IMR-90 (cell line): ENCODE measurements around the gene INF2. TPM values are rescaled to one million over a fixed set of nuclear protein-coding genes. Genes with fewer than 3 reads are reported as not detected.
A peak's percentile ranks its signal among the peaks of the same experiment; 100 is the strongest.

Experiments
- ATAC-seq: fragments of 200-7000 bp; cut with Tn5 transposase; 2 replicates; pipeline ENCODE4 v1.9.1; 2020; ENCODE audit warnings: low read depth, mild to moderate bottlenecking, moderate library complexity
- BruUV-seq: library from RNA; stranded (reverse); fragments of 400-500 nt; replicated peaks from 2 replicates; lab custom pipeline; 2021; lab: Mats Ljungman, UMichigan
- CTCF ChIA-PET: fragments of 300-600 bp; formaldehyde crosslinking; extraction: SDS; loops from one replicate; lab custom pipeline; 2021; ENCODE audit warnings: antibody characterized with exemption; lab: Yijun Ruan, JAX
- POLR2A ChIA-PET: fragments of 300-600 bp; sonication (Branson Sonifier 250); formaldehyde crosslinking; loops from one replicate; lab custom pipeline; 2022; ENCODE audit warnings: antibody characterized with exemption; ENCODE audit not compliant: unreplicated experiment; lab: Charles Lee
- DNase-seq: peaks from one replicate; pipeline ENCODE4 v3.0.0; 2013
- H2AFZ ChIP-seq: replicated peaks from 2 replicates; pipeline ENCODE3; 2013; ENCODE audit warnings: low read length, mild to moderate bottlenecking; ENCODE audit not compliant: poor library complexity
- H2AK5ac ChIP-seq: 2 replicates; pipeline ENCODE4 v1.6.1; 2013; ENCODE audit warnings: low read depth, low read length, inconsistent platforms
- H2AK9ac ChIP-seq: replicated peaks from 2 replicates; pipeline ENCODE3; 2013; ENCODE audit warnings: mild to moderate bottlenecking, low read depth, low read length, moderate library complexity; ENCODE audit not compliant: poor library complexity
- H2BK120ac ChIP-seq: 2 replicates; pipeline ENCODE4 v1.6.1; 2013; ENCODE audit warnings: low read depth, low read length, inconsistent platforms
- H2BK15ac ChIP-seq: 3 replicates; pipeline ENCODE4 v1.6.1; 2013; ENCODE audit warnings: low read depth, low read length, inconsistent platforms
- H2BK20ac ChIP-seq: 2 replicates; pipeline ENCODE4 v1.6.1; 2013; ENCODE audit warnings: low read depth, mild to moderate bottlenecking, inconsistent platforms, low read length, moderate library complexity
- H2BK5ac ChIP-seq: 2 replicates; pipeline ENCODE4 v1.6.1; 2013; ENCODE audit warnings: mild to moderate bottlenecking, low read depth, low read length, inconsistent platforms; ENCODE audit not compliant: poor library complexity, severe bottlenecking
- H3K14ac ChIP-seq: replicated peaks from 2 replicates; pipeline ENCODE4 v1.6.1; 2013; ENCODE audit warnings: low read depth, low read length, inconsistent platforms
- H3K18ac ChIP-seq: 2 replicates; pipeline ENCODE4 v1.6.1; 2013; ENCODE audit warnings: low read depth, low read length, control low read depth
- H3K23ac ChIP-seq: 2 replicates; pipeline ENCODE4 v1.6.1; 2013; ENCODE audit warnings: low read depth, low read length, inconsistent platforms
- H3K27ac ChIP-seq: 2 replicates; pipeline ENCODE4 v1.5.1; 2013; ENCODE audit warnings: mild to moderate bottlenecking, control low read depth, low read length; ENCODE audit not compliant: insufficient read depth
- H3K27me3 ChIP-seq: 2 replicates; pipeline ENCODE4 v1.6.1; 2013; ENCODE audit warnings: low read length; ENCODE audit not compliant: control insufficient read depth, insufficient read depth
- H3K36me3 ChIP-seq: 2 replicates; pipeline ENCODE4 v1.6.1; 2013; ENCODE audit warnings: low read length, mixed read lengths; ENCODE audit not compliant: control insufficient read depth, insufficient read depth
- H3K4ac ChIP-seq: 2 replicates; pipeline ENCODE4 v1.6.1; 2013; ENCODE audit warnings: low read depth, low read length, inconsistent platforms
- H3K4me1 ChIP-seq: 2 replicates; pipeline ENCODE4 v1.6.1; 2013; ENCODE audit warnings: low read length, mixed read lengths; ENCODE audit not compliant: control insufficient read depth, insufficient read depth
- H3K4me2 ChIP-seq: 2 replicates; pipeline ENCODE4 v1.6.1; 2013; ENCODE audit warnings: low read depth, mild to moderate bottlenecking, control low read depth, low read length, moderate library complexity
- H3K4me3 ChIP-seq: 2 replicates; pipeline ENCODE4 v1.5.1; 2013; ENCODE audit warnings: low read depth, mild to moderate bottlenecking, control low read depth, low read length, moderate library complexity; ENCODE audit not compliant: insufficient read depth
- H3K56ac ChIP-seq: 2 replicates; pipeline ENCODE4 v1.6.1; 2013; ENCODE audit warnings: low read length, inconsistent platforms; ENCODE audit not compliant: insufficient read depth; ENCODE audit errors: extremely low read depth
- H3K79me1 ChIP-seq, 2 experiments: 2 replicates each; pipeline ENCODE4 v1.6.1; 2013; ENCODE audit warnings: low read length in 2 of 2, inconsistent platforms in 1 of 2, low read depth in 1 of 2
- H3K9ac ChIP-seq: 2 replicates; pipeline ENCODE4 v1.6.1; 2013; ENCODE audit warnings: low read depth, low read length, control low read depth
- H3K9me1 ChIP-seq: 2 replicates; pipeline ENCODE4 v1.6.1; 2013; ENCODE audit warnings: low read length, inconsistent platforms; ENCODE audit not compliant: insufficient read depth
- H3K9me3 ChIP-seq: 2 replicates; pipeline ENCODE4 v1.6.1; 2013; ENCODE audit warnings: low read length; ENCODE audit not compliant: control insufficient read depth, insufficient read depth
- H4K20me1 ChIP-seq: 2 replicates; pipeline ENCODE4 v1.6.1; 2013; ENCODE audit warnings: low read length, inconsistent platforms; ENCODE audit not compliant: insufficient read depth
- H4K5ac ChIP-seq: 2 replicates; pipeline ENCODE4 v1.6.1; 2013; ENCODE audit warnings: mild to moderate bottlenecking, low read depth, low read length, control low read depth
- H4K8ac ChIP-seq, 2 experiments: 2 replicates each; pipeline ENCODE4 v1.6.1; 2013; ENCODE audit warnings: low read depth in 2 of 2, low read length in 2 of 2, control low read depth in 1 of 2, inconsistent platforms in 1 of 2
- H4K91ac ChIP-seq: 2 replicates; pipeline ENCODE4 v1.6.1; 2013; ENCODE audit warnings: low read depth, low read length, inconsistent platforms; ENCODE audit not compliant: insufficient read depth
- BHLHE40 ChIP-seq: fragments of 150-350 bp; IDR thresholded peaks from 2 replicates; pipeline ENCODE4 v1.6.1; 2016; ENCODE audit warnings: mild to moderate bottlenecking, low read depth, low read length
- CEBPB ChIP-seq: IDR thresholded peaks from 2 replicates; pipeline ENCODE4 v1.6.1; 2012; ENCODE audit warnings: low read depth, low read length, improper control_type of control experiment
- ELK1 ChIP-seq: fragments of 150-350 bp; IDR thresholded peaks from 2 replicates; pipeline ENCODE4 v1.6.1; 2016; ENCODE audit warnings: low read depth, mild to moderate bottlenecking, low read length, moderate library complexity, borderline replicate concordance
- FOS ChIP-seq: fragments of 150-350 bp; IDR thresholded peaks from 2 replicates; pipeline ENCODE4 v1.6.1; 2016; ENCODE audit warnings: low read depth, low read length
- MAZ ChIP-seq: IDR thresholded peaks from 2 replicates; pipeline ENCODE4 v1.6.1; 2012; ENCODE audit warnings: low read depth, mild to moderate bottlenecking, low read length, improper control_type of control experiment, moderate library complexity, borderline replicate concordance
- MXI1 ChIP-seq: IDR thresholded peaks from 2 replicates; pipeline ENCODE4 v1.6.1; 2012; ENCODE audit warnings: low read depth, mild to moderate bottlenecking, low read length, moderate library complexity, borderline replicate concordance
- NFE2L2 ChIP-seq: fragments of 150-350 bp; IDR thresholded peaks from 2 replicates; pipeline ENCODE4 v1.6.1; 2016; ENCODE audit warnings: low read depth, mild to moderate bottlenecking, low read length
- POLR2A ChIP-seq: IDR thresholded peaks from 2 replicates; pipeline ENCODE4 v1.6.1; 2012; ENCODE audit warnings: mild to moderate bottlenecking, low read depth, low read length
- RAD21 ChIP-seq: IDR thresholded peaks from 2 replicates; pipeline ENCODE4 v1.6.1; 2012; ENCODE audit warnings: low read length, improper control_type of control experiment
- RCOR1 ChIP-seq: IDR thresholded peaks from 2 replicates; pipeline ENCODE4 v1.6.1; 2012; ENCODE audit warnings: mild to moderate bottlenecking, low read length, improper control_type of control experiment; ENCODE audit not compliant: insufficient replicate concordance
- RFX5 ChIP-seq: IDR thresholded peaks from 2 replicates; pipeline ENCODE4 v1.8.0; 2012; ENCODE audit warnings: low read depth, mild to moderate bottlenecking, low read length, moderate library complexity
- SMC3 ChIP-seq: fragments of 150-350 bp; IDR thresholded peaks from 2 replicates; pipeline ENCODE4 v1.6.1; 2016; ENCODE audit warnings: low read depth, mild to moderate bottlenecking, antibody characterized with exemption, low read length, moderate library complexity
- WGBS, 2 experiments: methylation state at CpG; one replicate each; pipeline versions ENCODE4 v1.1.5 to v1.1.7; 2013; ENCODE audit warnings: missing lambda C conversion rate in 2 of 2; ENCODE audit not compliant: insufficient read length in 1 of 2; ENCODE audit errors: extremely low coverage in 2 of 2; 5-methylcytosine and 5-hydroxymethylcytosine counted together
- dilution Hi-C: fragments of 300-500 bp; cut with HindIII; formaldehyde crosslinking; loops from one replicate; pipeline ENCODE4 v1.14.3; 2018; ENCODE audit warnings: low sequenced_read_pairs; ENCODE audit not compliant: unreplicated experiment
- in situ Hi-C: fragments of 300-500 bp; cut with MboI; formaldehyde crosslinking; loops from 3 replicates; pipeline ENCODE4 v1.14.3; 2019; ENCODE audit warnings: low sequenced_read_pairs, inconsistent platforms, mixed read lengths
- intact Hi-C: fragments of 100-400 bp; cut with micrococcal nuclease; formaldehyde crosslinking; loops from 2 replicates; pipeline ENCODE4 v1.10.0; 2022
- polyA plus RNA-seq, 3 experiments: library from polyadenylated mRNA; depleted of rRNA; stranded (reverse); fragments of >200 nt; gene quantifications; 2 replicates each; pipeline ENCODE4 v1.2.3, GENCODE V29; 2012; ENCODE audit warnings: low replicate concordance in 1 of 3
- total RNA-seq: library from RNA; depleted of rRNA; stranded (reverse); fragments of >200 nt; gene quantifications from 2 replicates; pipeline ENCODE4 v1.2.3, GENCODE V29; 2012
- TF ChIP-seq, protein P1 (sequence below): fragments of 150-350 bp; IDR thresholded peaks from 2 replicates; pipeline ENCODE4 v1.6.1; 2017; ENCODE audit warnings: mild to moderate bottlenecking, antibody characterized with exemption, low read length, low read depth
- TF ChIP-seq, protein P2 (sequence below): conservative IDR thresholded peaks from 2 replicates; pipeline ENCODE4 v1.5.1; 2012; ENCODE audit warnings: mild to moderate bottlenecking, low read depth, low read length, improper control_type of control experiment

The INF2 gene
- total and polyA plus RNA-seq, 2 of the 4 experiments (the other 2 are of a cell fraction) = 16.8 to 62.1 TPM

DNA sequence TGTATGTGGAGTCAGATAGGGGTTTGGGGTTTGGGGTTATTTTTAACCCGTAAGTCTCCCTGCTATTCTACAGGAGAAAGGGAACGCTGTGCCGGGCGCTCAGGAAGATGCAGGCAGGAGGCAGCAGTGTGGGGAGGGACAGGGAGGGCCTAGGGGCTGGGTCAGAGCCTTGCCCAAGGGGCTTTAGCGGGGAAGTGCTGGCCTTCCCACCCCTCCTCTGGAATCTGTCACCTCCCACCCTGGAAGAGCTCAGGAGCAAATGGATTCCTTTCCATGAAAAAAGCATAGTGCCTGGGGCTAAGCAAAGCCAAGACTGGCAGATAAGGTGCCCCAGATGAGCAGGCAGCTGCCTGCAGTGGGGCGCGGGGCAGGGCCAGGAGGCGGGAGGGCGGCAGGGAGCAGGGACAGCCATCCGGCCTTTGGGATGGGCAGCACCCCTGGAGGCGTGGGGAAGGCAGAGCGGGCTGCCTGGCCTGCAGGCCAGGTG lies 7.3 kb upstream of the INF2 start:
- Histone ChIP-seq H3K4me3 (peak overlapping the region; percentile 13; the same call in 1 of the 2 replicates), H4K5ac (peak overlapping the region; percentile 89), H3K56ac (peak overlapping the region; percentile 65; the same call in 1 of the 2 replicates), H2AK9ac (peak overlapping the region; percentile 80), H2BK5ac (peak overlapping the region; percentile 78), H4K91ac (peak overlapping the region; percentile 89), H4K20me1 (no peaks in the 10 kb centered on the region), H2BK120ac (peak overlapping the region; percentile 87), H3K4me1 (peaks cover 43% of the 10 kb centered on the region), H3K9ac (peak overlapping the region; percentile 60), H2BK15ac (peak overlapping the region; percentile 82; the same call in 2 of the 3 replicates), H3K27me3 (no peaks in the 10 kb centered on the region), H3K9me3 (no peaks in the 10 kb centered on the region), H3K23ac (peak overlapping the region; percentile 44; the same call in 1 of the 2 replicates), H3K79me1 (peaks cover 3 to 32% of the 10 kb centered on the region in 2 experiments; a peak in 3 of 4 replicates), H3K4me2 (peak overlapping the region; percentile 78), H2AFZ (peak overlapping the region; percentile 84), H3K18ac (peak overlapping the region; percentile 59), H3K36me3 (no peaks in the 10 kb centered on the region), H3K14ac (peak overlapping the region; percentile 79), H3K9me1 (peaks cover 15% of the 10 kb centered on the region), H4K8ac (peak overlapping the region; percentile 78 to 80), H3K27ac (peak overlapping the region; percentile 81), H3K4ac (peak overlapping the region; percentile 88), H2BK20ac (peak overlapping the region; percentile 67), H2AK5ac (peak overlapping the region; percentile 63; the same call in 1 of the 2 replicates)
- CTCF ChIA-PET = interaction anchor here (1.0 kb wide), 1 partner anchor 16 kb away, joined by 3 read pairs; no protein-coding TSS in a partner anchor
- ATAC-seq (no peak), DNase-seq (no peak)
- TF ChIP-seq, protein P1, sequence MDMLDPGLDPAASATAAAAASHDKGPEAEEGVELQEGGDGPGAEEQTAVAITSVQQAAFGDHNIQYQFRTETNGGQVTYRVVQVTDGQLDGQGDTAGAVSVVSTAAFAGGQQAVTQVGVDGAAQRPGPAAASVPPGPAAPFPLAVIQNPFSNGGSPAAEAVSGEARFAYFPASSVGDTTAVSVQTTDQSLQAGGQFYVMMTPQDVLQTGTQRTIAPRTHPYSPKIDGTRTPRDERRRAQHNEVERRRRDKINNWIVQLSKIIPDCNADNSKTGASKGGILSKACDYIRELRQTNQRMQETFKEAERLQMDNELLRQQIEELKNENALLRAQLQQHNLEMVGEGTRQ = no peak
- TF ChIP-seq CEBPB = no peak
- no peak for TF ChIP-seq RFX5
- TF ChIP-seq, protein P2, sequence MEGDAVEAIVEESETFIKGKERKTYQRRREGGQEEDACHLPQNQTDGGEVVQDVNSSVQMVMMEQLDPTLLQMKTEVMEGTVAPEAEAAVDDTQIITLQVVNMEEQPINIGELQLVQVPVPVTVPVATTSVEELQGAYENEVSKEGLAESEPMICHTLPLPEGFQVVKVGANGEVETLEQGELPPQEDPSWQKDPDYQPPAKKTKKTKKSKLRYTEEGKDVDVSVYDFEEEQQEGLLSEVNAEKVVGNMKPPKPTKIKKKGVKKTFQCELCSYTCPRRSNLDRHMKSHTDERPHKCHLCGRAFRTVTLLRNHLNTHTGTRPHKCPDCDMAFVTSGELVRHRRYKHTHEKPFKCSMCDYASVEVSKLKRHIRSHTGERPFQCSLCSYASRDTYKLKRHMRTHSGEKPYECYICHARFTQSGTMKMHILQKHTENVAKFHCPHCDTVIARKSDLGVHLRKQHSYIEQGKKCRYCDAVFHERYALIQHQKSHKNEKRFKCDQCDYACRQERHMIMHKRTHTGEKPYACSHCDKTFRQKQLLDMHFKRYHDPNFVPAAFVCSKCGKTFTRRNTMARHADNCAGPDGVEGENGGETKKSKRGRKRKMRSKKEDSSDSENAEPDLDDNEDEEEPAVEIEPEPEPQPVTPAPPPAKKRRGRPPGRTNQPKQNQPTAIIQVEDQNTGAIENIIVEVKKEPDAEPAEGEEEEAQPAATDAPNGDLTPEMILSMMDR = no peak
- TF ChIP-seq POLR2A = no peak
- no peak for TF ChIP-seq BHLHE40
- no peak for TF ChIP-seq RAD21
- TF ChIP-seq MXI1 = no peak
- no peak for TF ChIP-seq NFE2L2
- no peak for TF ChIP-seq SMC3
- no peak for TF ChIP-seq FOS
- no peak for TF ChIP-seq RCOR1
- TF ChIP-seq ELK1 = no peak
- no peak for TF ChIP-seq MAZ
- WGBS, 2 experiments = 82% methylated on average over 4 of the region's 12 CpGs; no CpG with 5 or more reads in 1 of the 2 experiments
- POLR2A ChIA-PET = interaction anchor here (0.6 kb wide), 1 partner anchor 607 kb away, joined by 3 read pairs; no protein-coding TSS in a partner anchor
- BruUV-seq = no TSS peak
- in situ Hi-C loops = no loop called here
- intact Hi-C loops = no loop called here
- dilution Hi-C loops = no loop called here
